HEK293T (cell line): ENCODE data around the gene CDH4.

Source experiments
- L3MBTL2 ChIP-seq: fragments of 450-650 bp; conservative IDR thresholded peaks from 2 replicates; pipeline ENCODE4 v1.6.1; 2016; ENCODE audit warnings: mild to moderate bottlenecking
- LEF1 ChIP-seq: fragments of 450-650 bp; IDR thresholded peaks from 2 replicates; pipeline ENCODE4 v1.6.1; 2017; ENCODE audit warnings: mild to moderate bottlenecking, borderline replicate concordance
- PKNOX1 ChIP-seq: fragments of 450-650 bp; IDR thresholded peaks from 2 replicates; pipeline ENCODE4 v1.6.1; 2016
- SUZ12 ChIP-seq: fragments of 450-650 bp; IDR thresholded peaks from 2 replicates; pipeline ENCODE4 v1.6.1; 2016; ENCODE audit warnings: mild to moderate bottlenecking
- TARDBP ChIP-seq: fragments of 450-650 bp; IDR thresholded peaks from 2 replicates; pipeline ENCODE4 v1.6.1; 2016

GRCh38 chr20:61575151-61575937 is 323.3 kb downstream of the CDH4 start:
- TF ChIP-seq L3MBTL2, result no peak
- TF ChIP-seq PKNOX1, result no peak
- no peak for TF ChIP-seq TARDBP
- TF ChIP-seq SUZ12, result no peak
- TF ChIP-seq LEF1, result no peak
